H1 (cell line): Measurements from ENCODE around the gene ERCC1.

Experiments used
- CHD2 ChIP-seq: IDR thresholded peaks from 2 replicates; pipeline ENCODE4 v1.6.1; 2012; ENCODE audit warnings: low read length, improper control_type of control experiment
- POLR2A ChIP-seq, 2 experiments: IDR thresholded peaks; 1 replicate in 1 of 2; 2 replicates in 1 of 2; pipeline ENCODE4 v1.6.1; 2011; ENCODE audit warnings: low read depth in 2 of 2, low read length in 2 of 2, mild to moderate bottlenecking in 2 of 2; ENCODE audit errors: control extremely low read depth in 1 of 2

DNA sequence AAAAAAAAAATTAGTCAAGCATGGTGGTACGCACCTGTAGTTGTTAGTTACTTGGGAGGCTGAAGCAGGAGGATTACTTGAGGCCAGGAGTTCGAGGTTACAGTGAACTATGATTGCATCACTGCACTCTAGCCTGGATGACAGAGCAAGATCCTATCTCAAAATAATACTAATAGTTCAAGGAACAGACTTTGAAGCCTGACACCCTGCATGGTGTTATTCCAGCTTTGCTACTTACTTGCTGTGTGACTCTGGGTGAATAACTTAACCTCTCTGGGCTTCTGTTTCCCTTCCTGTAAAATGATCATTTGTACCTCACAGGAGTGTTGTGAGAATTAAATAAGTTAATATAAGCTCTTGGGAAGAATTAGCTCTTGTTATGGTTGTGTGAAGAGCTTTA, 40.6 kb upstream of the ERCC1 start:
- TF ChIP-seq POLR2A (IDR thresholded peaks at IDR 0.05; ENCODE audit: control extremely low read depth in 1 of 2, low read depth in 2 of 2, low read length in 2 of 2) (no peak), CHD2 (no peak)
